ENCODE data around the gene UBE2D3.
"Not testable (repeated sequence)": the region's sequence is repeated elsewhere in the genome, so short reads cannot be mapped to it uniquely, and the experiment has no call there.

UBE2D3 gene

GRCh38 chr4:102832667-102833066 lies 5.3 kb upstream of the UBE2D3 start:
- in situ Hi-C loops (cut with HindIII; ENCODE audit: low sequenced_read_pairs): loop anchor here (10.0 kb wide), 1 partner anchor 398 kb away; no protein-coding TSS in a partner anchor

- in situ Hi-C loops (cut with HindIII; ENCODE audit: low sequenced_read_pairs): loop anchor here (10.0 kb wide), 1 partner anchor 397 kb away; no protein-coding TSS in a partner anchor
These were observed 4.8 kb upstream of the UBE2D3 start for GRCh38 chr4:102832105-102832504.

GRCh38 chr4:102829803-102830202 lies 2.5 kb upstream of the UBE2D3 start:
- in situ Hi-C loops (cut with HindIII; ENCODE audit: low sequenced_read_pairs): loop anchor here (10.0 kb wide), 1 partner anchor 395 kb away; no protein-coding TSS in a partner anchor

- in situ Hi-C loops (cut with HindIII; ENCODE audit: low sequenced_read_pairs): no loop called here
These were observed 1.1 kb upstream of the UBE2D3 start for GRCh38 chr4:102828497-102828808.

- in situ Hi-C loops (cut with HindIII; ENCODE audit: low sequenced_read_pairs): no loop called here
These were observed 534 bp upstream of the UBE2D3 start for GRCh38 chr4:102827674-102828496.

GRCh38 chr4:102826105-102826889 lies 1.1 kb downstream of the UBE2D3 start:
- in situ Hi-C loops (cut with HindIII; ENCODE audit: low sequenced_read_pairs): no loop called here

- in situ Hi-C loops (cut with HindIII; ENCODE audit: low sequenced_read_pairs): no loop called here
These were observed 1.9 kb downstream of the UBE2D3 start for GRCh38 chr4:102825261-102826091.

- in situ Hi-C loops (cut with HindIII; ENCODE audit: low sequenced_read_pairs): no loop called here
These were observed 3.0 kb downstream of the UBE2D3 start for GRCh38 chr4:102824398-102824797.

GRCh38 chr4:102823897-102824296 lies 3.5 kb downstream of the UBE2D3 start:
- in situ Hi-C loops (cut with HindIII; ENCODE audit: low sequenced_read_pairs): no loop called here

- in situ Hi-C loops (cut with HindIII; ENCODE audit: low sequenced_read_pairs): no loop called here
These were observed 3.9 kb downstream of the UBE2D3 start for GRCh38 chr4:102823464-102823863.

GRCh38 chr4:102819588-102820365 lies 7.6 kb downstream of the UBE2D3 start:
- in situ Hi-C loops (cut with HindIII; ENCODE audit: low sequenced_read_pairs): no loop called here

- in situ Hi-C loops (cut with HindIII; ENCODE audit: low sequenced_read_pairs): not testable (repeated sequence)
These were observed 8.3 kb downstream of the UBE2D3 start for GRCh38 chr4:102819100-102819499.

GRCh38 chr4:102817613-102818268 lies 9.6 kb downstream of the UBE2D3 start:
- in situ Hi-C loops (cut with HindIII; ENCODE audit: low sequenced_read_pairs): no loop called here

GRCh38 chr4:102817021-102817605 lies 10.2 kb downstream of the UBE2D3 start:
- in situ Hi-C loops (cut with HindIII; ENCODE audit: low sequenced_read_pairs): no loop called here

- in situ Hi-C loops (cut with HindIII; ENCODE audit: low sequenced_read_pairs): no loop called here
These were observed 11.4 kb downstream of the UBE2D3 start for GRCh38 chr4:102815981-102816380.

GRCh38 chr4:102809691-102810090 lies 17.7 kb downstream of the UBE2D3 start:
- in situ Hi-C loops (cut with HindIII; ENCODE audit: low sequenced_read_pairs): no loop called here

- in situ Hi-C loops (cut with HindIII; ENCODE audit: low sequenced_read_pairs): no loop called here
These were observed 18.2 kb downstream of the UBE2D3 start for GRCh38 chr4:102809190-102809589.

GRCh38 chr4:102808009-102808408 lies 19.3 kb downstream of the UBE2D3 start:
- in situ Hi-C loops (cut with HindIII; ENCODE audit: low sequenced_read_pairs): no loop called here

GRCh38 chr4:102807345-102807744 lies 20.0 kb downstream of the UBE2D3 start:
- in situ Hi-C loops (cut with HindIII; ENCODE audit: low sequenced_read_pairs): no loop called here

Data from endothelial cell of hepatic sinusoid (primary cell).